Smooth muscle cell (in vitro differentiated cells): ENCODE results near the gene HEG1. TPM values are rescaled to one million over a fixed set of nuclear protein-coding genes. Genes with fewer than 3 reads are reported as not detected.

Experiments
- DNase-seq: peaks from one replicate; lab custom pipeline; 2025; ENCODE audit not compliant: unreplicated experiment; lab: John Stamatoyannopoulos, UW
- H2AFZ ChIP-seq: fragments of 200-600 bp; sonication (generic); 2 replicates; pipeline ENCODE4 v1.6.0; 2016; ENCODE audit warnings: antibody characterized with exemption, low read depth, mild to moderate bottlenecking
- H3F3A ChIP-seq: fragments of 200-600 bp; sonication (generic); 2 replicates; pipeline ENCODE4 v1.6.0; 2017; ENCODE audit warnings: antibody characterized with exemption, low read depth
- H3K27ac ChIP-seq: fragments of 200-600 bp; sonication (generic); 2 replicates; pipeline ENCODE4 v1.5.1; 2016; ENCODE audit warnings: low read depth, mild to moderate bottlenecking
- H3K27me3 ChIP-seq: fragments of 200-600 bp; sonication (generic); 2 replicates; pipeline ENCODE4 v1.6.1; 2016; ENCODE audit warnings: low read depth, mild to moderate bottlenecking
- H3K36me3 ChIP-seq: fragments of 200-600 bp; sonication (generic); 2 replicates; pipeline ENCODE4 v1.5.1; 2016; ENCODE audit warnings: low read depth
- H3K4me1 ChIP-seq: fragments of 200-600 bp; sonication (generic); 2 replicates; pipeline ENCODE4 v1.5.1; 2016; ENCODE audit warnings: low read depth
- H3K4me2 ChIP-seq: fragments of 200-600 bp; sonication (generic); 2 replicates; pipeline ENCODE4 v1.6.0; 2016; ENCODE audit warnings: mild to moderate bottlenecking
- H3K4me3 ChIP-seq: fragments of 200-600 bp; sonication (generic); 2 replicates; pipeline ENCODE4 v1.5.1; 2016; ENCODE audit warnings: mild to moderate bottlenecking
- H3K79me2 ChIP-seq: fragments of 200-600 bp; sonication (generic); 2 replicates; pipeline ENCODE4 v1.6.0; 2016; ENCODE audit warnings: low read depth, mild to moderate bottlenecking
- H3K9ac ChIP-seq: fragments of 200-600 bp; sonication (generic); 2 replicates; pipeline ENCODE4 v1.6.0; 2016; ENCODE audit warnings: low read depth
- H3K9me3 ChIP-seq: fragments of 200-600 bp; sonication (generic); replicated peaks from 2 replicates; pipeline ENCODE4 v1.5.1; 2016; ENCODE audit warnings: low read depth
- H4K20me1 ChIP-seq: fragments of 200-600 bp; sonication (generic); 2 replicates; pipeline ENCODE4 v1.6.0; 2016; ENCODE audit warnings: low read depth
- CTCF ChIP-seq: fragments of 200-600 bp; sonication (generic); IDR thresholded peaks from 2 replicates; pipeline ENCODE4 v1.5.1; 2017; ENCODE audit warnings: borderline replicate concordance, mild to moderate bottlenecking, antibody characterized with exemption; ENCODE audit not compliant: insufficient read depth, poor library complexity, severe bottlenecking
- WGBS: methylation state at CpG from one replicate; pipeline ENCODE4 v1.1.7; 2016; ENCODE audit warnings: low lambda C conversion rate; 5-methylcytosine and 5-hydroxymethylcytosine counted together
- polyA plus RNA-seq: library from polyadenylated mRNA; unstranded; fragments of >200 nt; fragmentation: Nextera tagmentation; extraction: Ambion mirVana; gene quantifications from 2 replicates; pipeline ENCODE4 v1.2.1, GENCODE V29; 2016
- total RNA-seq: library from RNA; depleted of rRNA; stranded (reverse); fragments of >200 nt; gene quantifications from 2 replicates; pipeline ENCODE4 v1.2.3, GENCODE V29; 2014

HEG1 gene
- total and polyA plus RNA-seq, 2 experiments from 2014 or later, result 28.0 to 50.3 TPM

- no peak for DNase-seq
- no peaks in the 10 kb centered on the region for H3K79me2 ChIP-seq
These were observed 120.5 kb downstream of the HEG1 start for GRCh38 chr3:124935264-124935663.

DNA sequence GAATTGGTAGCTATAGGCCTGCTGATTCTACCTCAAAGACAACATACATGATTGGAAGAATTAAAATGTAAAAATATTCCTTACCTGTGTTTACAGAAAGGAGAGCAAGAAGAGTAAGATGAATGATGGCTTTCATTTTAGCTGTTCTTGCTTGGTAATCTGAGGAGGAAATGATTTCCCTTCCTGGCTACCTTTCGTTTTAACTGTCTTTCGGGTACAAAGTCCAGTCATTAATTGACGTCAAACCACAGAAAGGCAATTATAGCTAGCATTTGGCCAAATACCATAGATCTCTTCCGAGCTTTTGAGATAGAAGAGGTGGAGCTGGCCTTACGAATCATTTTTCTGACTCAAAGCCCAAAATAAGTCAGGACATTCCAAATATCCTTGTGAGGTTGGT, 121.2 kb downstream of the HEG1 start, which contains the start of gene MUC13:
TSS of gene MUC13 (minus strand) at position 175 of the 400 bp plus-strand sequence. CDS start at position 136, 39 bp downstream.
- WGBS, result 89% methylated on average over 5 of the region's 5 CpGs
- Histone ChIP-seq H3K27me3 (no peaks in the 10 kb centered on the region), H3K9me3 (no peaks in the 10 kb centered on the region), H3K4me3 (peak within 1 kb of the TSS; percentile 15), H3K79me2 (no peaks in the 10 kb centered on the region), H2AFZ (no peak within 1 kb of the TSS), H3K4me2 (no peak within 1 kb of the TSS), H4K20me1 (no peaks in the 10 kb centered on the region), H3K4me1 (no peaks in the 10 kb centered on the region), H3F3A (no peaks in the 10 kb centered on the region), H3K36me3 (no peaks in the 10 kb centered on the region), H3K27ac (no peak within 1 kb of the TSS), H3K9ac (no peak within 1 kb of the TSS)
- no peak for DNase-seq
- no peak for TF ChIP-seq CTCF

More at GRCh38 chr3:124935264-124935663, 120.5 kb downstream of the HEG1 start:
- H3K36me3 ChIP-seq, result no peaks in the 10 kb centered on the region
- no peaks in the 10 kb centered on the region for H3K4me1 ChIP-seq
- TF ChIP-seq CTCF, result no peak
- no peaks in the 10 kb centered on the region for H4K20me1 ChIP-seq
- no peak overlapping the region for H3K4me3 ChIP-seq
- H3K4me2 ChIP-seq, result no peak overlapping the region
- no peak overlapping the region for H3K9ac ChIP-seq
- no peaks in the 10 kb centered on the region for H3F3A ChIP-seq
- H2AFZ ChIP-seq, result no peak overlapping the region
- no peak overlapping the region for H3K27ac ChIP-seq
- no peaks in the 10 kb centered on the region for H3K9me3 ChIP-seq
- no peaks in the 10 kb centered on the region for H3K27me3 ChIP-seq

- Histone ChIP-seq H3F3A (no peaks in the 10 kb centered on the region), H3K36me3 (no peaks in the 10 kb centered on the region), H3K9me3 (no peaks in the 10 kb centered on the region), H3K27ac (no peak overlapping the region), H3K9ac (no peak overlapping the region), H2AFZ (no peak overlapping the region), H4K20me1 (no peaks in the 10 kb centered on the region), H3K27me3 (no peaks in the 10 kb centered on the region), H3K79me2 (no peaks in the 10 kb centered on the region), H3K4me1 (no peaks in the 10 kb centered on the region), H3K4me2 (no peak overlapping the region), H3K4me3 (no peak overlapping the region)
- 28% methylated on average over 4 of the region's 4 CpGs for WGBS
- no peak for DNase-seq
- TF ChIP-seq CTCF, result peak; percentile 82
These were observed 127.2 kb downstream of the HEG1 start for GRCh38 chr3:124928333-124929202.
